Activated CD8-positive, alpha-beta memory T cell treated with anti-CD3 and anti-CD28 coated beads, Interleukin-2, amount 10 ng/mL, durations not matched to agents 7 days and 5 days (primary cell): ENCODE measurements around the gene CKAP2L. TPM values are rescaled to one million over a fixed set of nuclear protein-coding genes. Genes with fewer than 3 reads are reported as not detected.
"Not testable (repeated sequence)": the region's sequence is repeated elsewhere in the genome, so short reads cannot be mapped to it uniquely, and the experiment has no call there.

Experiments used
- ATAC-seq: fragments of 150-1000 bp; cut with Tn5 transposase; one replicate; pipeline ENCODE4 v1.10.0; 2021; ENCODE audit warnings: moderate library complexity
- CTCF ChIA-PET: fragments of 350-600 bp; sonication (Branson Sonifier 250); formaldehyde crosslinking; loops from one replicate; lab custom pipeline; 2021; ENCODE audit warnings: antibody characterized with exemption; lab: Charles Lee
- DNase-seq: peaks from one replicate; pipeline ENCODE4 v3.0.0-alpha.2; 2020
- H3K27ac Mint-ChIP-seq: one replicate; pipeline ENCODE4 v1.8.0; 2021; ENCODE audit warnings: mild to moderate bottlenecking, mixed read lengths
- H3K27me3 Mint-ChIP-seq: one replicate; pipeline ENCODE4 v1.8.0; 2021; ENCODE audit warnings: mixed read lengths
- H3K36me3 Mint-ChIP-seq: one replicate; pipeline ENCODE4 v1.8.0; 2021; ENCODE audit warnings: mild to moderate bottlenecking, mixed read lengths
- H3K4me1 Mint-ChIP-seq: one replicate; pipeline ENCODE4 v1.8.0; 2021; ENCODE audit warnings: mixed read lengths
- H3K4me3 Mint-ChIP-seq: one replicate; pipeline ENCODE4 v1.8.0; 2021; ENCODE audit warnings: mild to moderate bottlenecking, moderate library complexity, mixed read lengths
- H3K9me3 Mint-ChIP-seq: one replicate; pipeline ENCODE4 v1.8.0; 2022; ENCODE audit warnings: low read depth, mixed read lengths
- total RNA-seq, 2 experiments: library from RNA; stranded (reverse); gene quantifications; one replicate each; pipeline ENCODE4 v1.2.3, GENCODE V29; 2021

The CKAP2L gene
- total RNA-seq, 2 experiments from 2014 or later = 62.2 to 68.8 TPM

- Mint-ChIP-seq H3K9me3 (no peaks in the 10 kb centered on the region), H3K4me1 (peaks cover 19% of the 10 kb centered on the region), H3K27ac (no peak overlapping the region), H3K27me3 (peaks cover 8% of the 10 kb centered on the region), H3K4me3 (no peak overlapping the region), H3K36me3 (no peaks in the 10 kb centered on the region)
- DNase-seq = no peak
- CTCF ChIA-PET = no interaction called here
- no peak for ATAC-seq
Measured at GRCh38 chr2:112714836-112715631, 49.4 kb downstream of the CKAP2L start.

- Mint-ChIP-seq H3K36me3 (no peaks in the 10 kb centered on the region), H3K27ac (no peak overlapping the region), H3K4me1 (peaks cover 25% of the 10 kb centered on the region), H3K4me3 (no peak overlapping the region), H3K27me3 (peaks cover 8% of the 10 kb centered on the region), H3K9me3 (no peaks in the 10 kb centered on the region)
- ATAC-seq (no peak), DNase-seq (peak; percentile 5)
- CTCF ChIA-PET = no interaction called here
Measured at GRCh38 chr2:112714331-112714730, 50.1 kb downstream of the CKAP2L start.

- CTCF ChIA-PET = interaction anchor here (0.8 to 1.1 kb wide), 2 partner anchors 90 to 113 kb away, joined by 3 read pairs; no protein-coding TSS in a partner anchor
- Mint-ChIP-seq H3K27ac (no peak overlapping the region), H3K4me1 (peaks cover 29% of the 10 kb centered on the region), H3K9me3 (no peaks in the 10 kb centered on the region), H3K27me3 (peaks cover 7% of the 10 kb centered on the region), H3K4me3 (no peak overlapping the region), H3K36me3 (no peaks in the 10 kb centered on the region)
- DNase-seq (no peak), ATAC-seq (no peak)
Measured at GRCh38 chr2:112713926-112714325, 50.5 kb downstream of the CKAP2L start.

- H3K27me3 Mint-ChIP-seq = peaks cover 4% of the 10 kb centered on the region
- no peak for DNase-seq
- no peak for ATAC-seq
- H3K4me3 Mint-ChIP-seq = no peak overlapping the region
- no peaks in the 10 kb centered on the region for H3K9me3 Mint-ChIP-seq
- H3K27ac Mint-ChIP-seq = no peak overlapping the region
- H3K36me3 Mint-ChIP-seq = no peaks in the 10 kb centered on the region
- CTCF ChIA-PET = interaction anchor here (0.8 to 1.1 kb wide), 3 partner anchors 13 to 113 kb away, joined by 3 read pairs; no protein-coding TSS in a partner anchor
- peaks cover 32% of the 10 kb centered on the region for H3K4me1 Mint-ChIP-seq
Measured at GRCh38 chr2:112713585-112713925, 50.9 kb downstream of the CKAP2L start.

GRCh38 chr2:112712903-112713584 is 51.4 kb downstream of the CKAP2L start:
- H3K27me3 Mint-ChIP-seq = peaks cover 3% of the 10 kb centered on the region
- no peak overlapping the region for H3K27ac Mint-ChIP-seq
- ATAC-seq = no peak
- H3K4me3 Mint-ChIP-seq = no peak overlapping the region
- no peaks in the 10 kb centered on the region for H3K36me3 Mint-ChIP-seq
- CTCF ChIA-PET = interaction anchor here (0.8 to 1.4 kb wide), 5 partner anchors 13 to 113 kb away, joined by 3 to 6 read pairs (median 3); no protein-coding TSS in a partner anchor
- DNase-seq = peak; percentile 40
- peaks cover 37% of the 10 kb centered on the region for H3K4me1 Mint-ChIP-seq
- no peaks in the 10 kb centered on the region for H3K9me3 Mint-ChIP-seq

- no peak overlapping the region for H3K27ac Mint-ChIP-seq
Measured at GRCh38 chr2:112712465-112712864, 51.9 kb downstream of the CKAP2L start.

GRCh38 chr2:112710956-112711750 is 53.3 kb downstream of the CKAP2L start:
- H3K27me3 Mint-ChIP-seq = peaks cover 3% of the 10 kb centered on the region
- H3K27ac Mint-ChIP-seq = no peak overlapping the region
- DNase-seq (peak; percentile 22), ATAC-seq (no peak)
- peaks cover 56% of the 10 kb centered on the region for H3K4me1 Mint-ChIP-seq
- no peaks in the 10 kb centered on the region for H3K36me3 Mint-ChIP-seq
- no peaks in the 10 kb centered on the region for H3K9me3 Mint-ChIP-seq
- CTCF ChIA-PET = interaction anchor here (1.0 to 1.4 kb wide), 2 partner anchors 14 to 111 kb away, joined by 3 to 6 read pairs; no protein-coding TSS in a partner anchor
- no peak overlapping the region for H3K4me3 Mint-ChIP-seq

More at GRCh38 chr2:112712465-112712864, 51.9 kb downstream of the CKAP2L start:
- DNase-seq (no peak), ATAC-seq (no peak)
- H3K9me3 Mint-ChIP-seq = no peaks in the 10 kb centered on the region
- H3K4me3 Mint-ChIP-seq = no peak overlapping the region
- H3K36me3 Mint-ChIP-seq = no peaks in the 10 kb centered on the region
- H3K27me3 Mint-ChIP-seq = peaks cover 3% of the 10 kb centered on the region
- H3K4me1 Mint-ChIP-seq = peaks cover 42% of the 10 kb centered on the region
- CTCF ChIA-PET = interaction anchor here (0.8 to 1.4 kb wide), 3 partner anchors 86 to 112 kb away, joined by 3 to 6 read pairs (median 3); no protein-coding TSS in a partner anchor

GRCh38 chr2:112709703-112710102 is 54.7 kb downstream of the CKAP2L start:
- Mint-ChIP-seq H3K27ac (no peak overlapping the region), H3K36me3 (peaks cover under 1% of the 10 kb centered on the region), H3K9me3 (no peaks in the 10 kb centered on the region), H3K4me3 (no peak overlapping the region), H3K27me3 (peaks cover 4% of the 10 kb centered on the region), H3K4me1 (peaks cover 69% of the 10 kb centered on the region)
- CTCF ChIA-PET = interaction anchor here (1.2 to 6.3 kb wide), 6 partner anchors 11 to 110 kb away, joined by 3 to 66 read pairs (median 12); no protein-coding TSS in a partner anchor
- DNase-seq = peak; percentile 37
- ATAC-seq = no peak

GRCh38 chr2:112708968-112709367 is 55.4 kb downstream of the CKAP2L start:
- Mint-ChIP-seq H3K9me3 (no peaks in the 10 kb centered on the region), H3K27me3 (peaks cover 6% of the 10 kb centered on the region), H3K4me3 (no peak overlapping the region), H3K27ac (no peak overlapping the region), H3K36me3 (peaks cover 2% of the 10 kb centered on the region), H3K4me1 (peaks cover 71% of the 10 kb centered on the region)
- DNase-seq = peak; percentile 37
- no peak for ATAC-seq
- CTCF ChIA-PET = interaction anchor here (1.7 to 6.3 kb wide), 5 partner anchors 10 to 109 kb away, joined by 5 to 66 read pairs (median 13); no protein-coding TSS in a partner anchor

- DNase-seq = peak; percentile 19
- CTCF ChIA-PET = interaction anchor here (1.1 to 6.3 kb wide), 13 partner anchors 8 to 102 kb away, joined by 3 to 66 read pairs (median 6); partner anchors contain the start of gene SLC20A1
- not testable (repeated sequence) for ATAC-seq, H3K4me3 Mint-ChIP-seq, H3K36me3 Mint-ChIP-seq, H3K27me3 Mint-ChIP-seq, H3K9me3 Mint-ChIP-seq
- peak overlapping the region; percentile 5 for H3K27ac Mint-ChIP-seq
- H3K4me1 Mint-ChIP-seq = peaks cover 65% of the 10 kb centered on the region
Measured at GRCh38 chr2:112706947-112707346, 57.5 kb downstream of the CKAP2L start.

GRCh38 chr2:112706170-112706664 is 58.2 kb downstream of the CKAP2L start:
- ATAC-seq (peak; percentile 97), DNase-seq (peak; percentile 96)
- H3K27me3 Mint-ChIP-seq = peaks cover 3% of the 10 kb centered on the region
- H3K27ac Mint-ChIP-seq = peak overlapping the region; percentile 84
- peaks cover 2% of the 10 kb centered on the region for H3K36me3 Mint-ChIP-seq
- peaks cover 66% of the 10 kb centered on the region for H3K4me1 Mint-ChIP-seq
- peak overlapping the region; percentile 33 for H3K4me3 Mint-ChIP-seq
- CTCF ChIA-PET = interaction anchor here (0.8 to 6.3 kb wide), 12 partner anchors 13 to 106 kb away, joined by 3 to 66 read pairs (median 6); partner anchors contain the start of gene SLC20A1
- H3K9me3 Mint-ChIP-seq = no peaks in the 10 kb centered on the region

GRCh38 chr2:112705575-112705974 is 58.8 kb downstream of the CKAP2L start:
- CTCF ChIA-PET = interaction anchor here (0.5 to 6.3 kb wide), 11 partner anchors 14 to 105 kb away, joined by 3 to 66 read pairs (median 6); no protein-coding TSS in a partner anchor
- H3K36me3 Mint-ChIP-seq = peaks cover 2% of the 10 kb centered on the region
- H3K9me3 Mint-ChIP-seq = no peaks in the 10 kb centered on the region
- H3K4me3 Mint-ChIP-seq = no peak overlapping the region
- peaks cover 63% of the 10 kb centered on the region for H3K4me1 Mint-ChIP-seq
- peaks cover 3% of the 10 kb centered on the region for H3K27me3 Mint-ChIP-seq
- DNase-seq (peak; percentile 39), ATAC-seq (no peak)
- H3K27ac Mint-ChIP-seq = peak overlapping the region; percentile 84
